Coronary artery (tissue), 2 donors: ENCODE results near the gene IGSF23.
"Not testable (repeated sequence)": the region's sequence is repeated elsewhere in the genome, so short reads cannot be mapped to it uniquely, and the experiment has no call there.

ENCODE experiments used
- DNase-seq: peaks from one replicate; pipeline ENCODE4 v3.0.0-alpha.2; 2017; ENCODE audit warnings: low spot score
- H3K27ac ChIP-seq, 2 donors: fragments of 200-600 bp; sonication (generic); one replicate each; pipeline ENCODE4 v1.5.1; 2016 to 2019
- H3K4me3 ChIP-seq: fragments of 200-600 bp; sonication (generic); 2 replicates; pipeline ENCODE4 v1.5.1; 2016; ENCODE audit warnings: mild to moderate bottlenecking, moderate library complexity
- TF ChIP-seq, protein P1 (sequence below): fragments of 200-600 bp; sonication (generic); IDR thresholded peaks from one replicate; pipeline ENCODE4 v1.5.1; 2019; ENCODE audit warnings: antibody characterized with exemption

Gene IGSF23

DNA sequence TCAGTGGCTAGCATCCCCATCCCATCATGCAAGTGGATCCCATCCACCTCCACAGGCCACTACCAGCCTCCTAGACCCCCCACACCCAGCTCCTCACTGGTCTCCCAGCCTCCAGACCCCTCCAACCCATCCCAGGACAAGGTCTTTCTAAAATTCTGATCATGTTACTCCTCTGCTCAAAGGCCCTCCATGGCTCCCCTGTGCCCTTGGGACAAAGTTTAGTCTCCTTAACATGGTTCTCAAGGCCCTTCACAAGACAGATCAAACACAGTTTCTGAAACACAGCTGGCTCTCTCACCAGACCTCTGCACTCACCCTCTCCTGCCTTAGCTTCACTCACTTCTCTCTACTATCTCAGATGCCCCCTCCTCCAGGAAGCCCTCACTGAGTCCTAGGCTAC, 67.2 kb downstream of the IGSF23 start:
- TF ChIP-seq, protein P1, sequence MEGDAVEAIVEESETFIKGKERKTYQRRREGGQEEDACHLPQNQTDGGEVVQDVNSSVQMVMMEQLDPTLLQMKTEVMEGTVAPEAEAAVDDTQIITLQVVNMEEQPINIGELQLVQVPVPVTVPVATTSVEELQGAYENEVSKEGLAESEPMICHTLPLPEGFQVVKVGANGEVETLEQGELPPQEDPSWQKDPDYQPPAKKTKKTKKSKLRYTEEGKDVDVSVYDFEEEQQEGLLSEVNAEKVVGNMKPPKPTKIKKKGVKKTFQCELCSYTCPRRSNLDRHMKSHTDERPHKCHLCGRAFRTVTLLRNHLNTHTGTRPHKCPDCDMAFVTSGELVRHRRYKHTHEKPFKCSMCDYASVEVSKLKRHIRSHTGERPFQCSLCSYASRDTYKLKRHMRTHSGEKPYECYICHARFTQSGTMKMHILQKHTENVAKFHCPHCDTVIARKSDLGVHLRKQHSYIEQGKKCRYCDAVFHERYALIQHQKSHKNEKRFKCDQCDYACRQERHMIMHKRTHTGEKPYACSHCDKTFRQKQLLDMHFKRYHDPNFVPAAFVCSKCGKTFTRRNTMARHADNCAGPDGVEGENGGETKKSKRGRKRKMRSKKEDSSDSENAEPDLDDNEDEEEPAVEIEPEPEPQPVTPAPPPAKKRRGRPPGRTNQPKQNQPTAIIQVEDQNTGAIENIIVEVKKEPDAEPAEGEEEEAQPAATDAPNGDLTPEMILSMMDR, result no peak
- DNase-seq, result no peak
- Histone ChIP-seq H3K27ac (no peak overlapping the region), H3K4me3 (no peak overlapping the region)

DNA sequence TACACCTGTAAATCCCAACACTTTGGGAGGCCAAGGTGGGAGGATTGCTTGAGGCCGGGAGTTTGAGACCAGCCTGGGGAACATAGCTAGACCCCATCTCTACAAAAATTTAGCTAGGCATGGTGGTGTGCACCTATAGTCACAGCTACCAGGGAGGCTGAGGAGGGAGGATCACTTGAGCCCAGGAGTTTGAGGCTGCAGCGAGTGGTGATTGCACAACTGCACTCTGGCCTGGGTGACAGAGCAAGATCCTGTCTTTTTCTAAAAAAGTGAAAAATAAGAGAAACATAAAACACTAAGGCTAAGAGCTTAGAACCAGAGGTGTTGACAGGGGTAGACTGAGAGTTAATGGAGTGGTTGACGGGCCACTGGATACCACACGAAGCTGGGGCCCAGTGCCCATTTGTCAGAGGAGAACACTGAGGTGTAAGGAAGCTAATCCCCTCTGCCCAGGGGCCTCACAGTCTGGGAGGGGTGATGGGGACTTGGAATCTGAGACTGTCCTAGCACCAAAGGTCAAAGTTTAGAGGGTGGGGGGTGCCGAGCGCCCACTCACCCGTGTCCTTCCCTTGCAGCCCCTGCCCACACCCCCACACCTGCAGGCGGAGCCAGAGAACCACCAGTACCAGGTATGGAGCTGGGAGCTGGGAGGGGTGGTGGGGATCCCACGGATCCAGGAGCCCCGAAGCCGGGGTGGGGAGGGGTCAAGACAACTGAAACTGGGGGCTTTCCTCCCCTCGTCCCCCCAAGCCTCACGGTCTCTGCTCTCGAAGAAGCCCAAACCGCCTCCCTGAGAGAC, 68.8 kb downstream of the IGSF23 start:
- Histone ChIP-seq H3K4me3 (no peak overlapping the region), H3K27ac (no peak overlapping the region)
- TF ChIP-seq, protein P1, result no peak
- DNase-seq, result no peak

DNA sequence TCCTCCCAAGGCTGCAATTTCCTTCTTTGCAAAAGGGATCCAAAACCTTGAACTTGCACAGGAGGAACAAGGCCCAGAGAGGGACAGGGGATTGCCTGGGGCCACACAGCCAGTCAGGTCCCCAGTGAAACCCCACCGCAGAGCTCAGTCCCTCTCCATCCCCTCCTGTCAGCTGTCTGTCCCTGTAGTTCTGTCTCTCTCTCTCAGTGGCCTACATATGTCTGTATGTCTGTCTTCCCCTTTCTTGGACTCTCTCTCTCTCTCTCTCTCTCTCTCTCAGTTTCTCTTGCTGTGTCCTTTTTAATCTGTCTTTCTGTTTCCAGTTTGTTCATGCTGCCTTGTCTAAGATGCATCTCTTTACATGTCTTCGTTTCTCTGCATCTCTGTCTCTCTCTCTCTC, 69.4 kb downstream of the IGSF23 start:
- no peak overlapping the region for H3K4me3 ChIP-seq
- no peak overlapping the region for H3K27ac ChIP-seq
- DNase-seq, result no peak
- TF ChIP-seq, protein P1, result no peak

DNA sequence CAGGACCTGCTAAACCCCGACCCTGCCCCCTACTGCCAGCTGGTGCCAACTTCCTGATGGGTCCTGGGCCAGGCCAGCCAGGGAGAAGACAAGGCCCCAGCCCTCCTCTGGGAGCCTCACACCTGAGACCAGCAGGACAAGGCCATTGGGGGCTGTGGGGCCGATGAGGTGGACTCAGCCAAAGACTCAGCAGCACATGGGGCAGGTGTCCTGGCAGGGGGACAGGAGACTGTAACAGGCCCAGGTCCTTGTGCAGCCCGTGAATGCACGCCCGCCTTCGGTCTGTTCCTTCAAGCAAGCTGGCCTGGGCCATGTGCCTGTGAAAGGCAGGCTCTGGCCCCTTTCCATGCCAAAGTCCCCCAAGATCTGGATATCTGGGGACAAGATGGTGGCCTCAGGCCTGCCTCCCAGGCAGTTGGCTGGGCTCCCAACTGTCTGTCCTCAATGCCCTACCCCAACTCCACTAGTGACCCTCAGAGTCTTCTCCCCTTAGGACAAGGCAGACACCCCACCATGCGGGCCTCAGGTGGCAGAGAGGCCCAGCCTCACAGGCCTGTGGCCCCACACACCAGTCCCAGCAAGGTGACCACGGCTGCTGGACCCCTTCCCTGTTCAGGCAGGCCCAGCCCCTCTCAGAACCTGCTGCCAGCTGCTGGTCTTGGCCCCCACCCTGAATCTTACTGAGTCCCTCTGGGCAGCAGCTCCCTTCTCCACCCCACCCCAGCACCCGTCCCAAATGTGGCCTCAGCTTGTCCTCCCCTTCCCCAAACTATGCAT, 70.3 kb downstream of the IGSF23 start:
- H3K27ac ChIP-seq, result no peak overlapping the region
- TF ChIP-seq, protein P1, result no peak

DNA sequence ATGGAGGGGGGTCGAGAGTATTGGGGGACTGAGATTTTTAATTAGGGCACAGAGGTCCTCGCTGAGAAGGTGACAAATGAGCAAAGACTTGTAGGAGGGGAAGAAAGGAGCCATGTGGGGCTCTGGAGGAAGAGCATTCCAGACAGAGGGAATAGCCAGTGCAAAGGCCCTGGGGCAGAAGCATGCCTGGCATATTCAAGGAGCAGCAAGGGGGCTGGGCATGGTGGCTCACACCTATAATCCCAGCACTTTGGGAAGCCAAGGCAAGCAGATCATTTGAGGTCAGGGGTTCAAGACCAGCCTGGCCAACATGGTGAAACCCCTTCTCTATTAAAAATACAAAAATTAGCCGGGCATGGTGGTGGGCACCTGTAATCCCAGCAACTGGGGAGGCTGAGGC, 71.0 kb downstream of the IGSF23 start:
- H3K27ac ChIP-seq, H3K4me3 ChIP-seq, DNase-seq: not testable (repeated sequence)

More for the DNA sequence above, 70.3 kb downstream of the IGSF23 start:
- DNase-seq, result no peak
- H3K4me3 ChIP-seq, result no peak overlapping the region

DNA sequence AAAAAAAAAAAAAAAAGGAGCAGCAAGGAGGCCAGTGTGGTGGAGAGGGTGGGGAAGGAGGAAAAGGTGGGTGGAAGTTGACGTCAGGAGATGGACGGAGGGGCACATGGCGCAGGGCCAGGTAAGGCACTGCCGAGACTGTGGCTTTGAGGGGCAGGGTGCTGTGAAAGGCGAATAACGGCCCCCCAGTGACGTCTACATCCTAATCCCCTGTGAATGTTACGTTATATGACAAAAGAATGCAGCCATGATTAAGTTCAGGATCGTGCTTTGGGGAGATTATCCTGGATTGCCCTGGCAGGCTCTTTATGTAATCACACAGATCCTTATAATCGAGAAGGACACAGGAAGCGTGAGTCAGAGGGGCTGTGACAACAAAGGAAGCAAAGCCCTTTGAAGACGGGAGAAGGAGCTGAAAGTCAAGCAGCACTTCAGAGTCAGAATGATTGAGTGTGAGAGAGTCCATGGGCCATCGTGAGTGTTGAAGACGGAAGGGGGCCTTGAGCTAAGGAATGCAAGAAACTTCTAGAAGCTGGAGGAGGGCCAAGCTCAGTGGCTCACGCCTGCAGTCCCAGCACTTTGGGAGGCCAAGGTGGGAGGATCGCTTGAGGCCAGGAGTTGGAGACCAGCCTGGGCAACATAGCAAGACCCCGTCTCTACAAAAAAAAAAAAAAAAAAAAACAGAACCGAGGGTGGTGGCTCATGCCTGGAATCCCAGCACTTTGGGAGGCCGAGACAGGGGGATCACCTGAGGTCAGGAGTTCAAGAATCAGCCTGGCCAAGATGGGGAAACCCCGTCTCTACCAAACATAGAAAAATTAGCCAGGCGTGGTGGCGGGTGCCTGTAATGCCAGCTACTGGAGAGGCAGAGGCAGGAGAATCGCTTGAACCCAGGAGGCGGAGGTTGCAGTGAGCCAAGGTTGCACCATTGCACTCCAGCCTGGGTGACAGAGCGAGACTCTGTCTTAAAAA, 71.8 kb downstream of the IGSF23 start:
- Histone ChIP-seq H3K27ac (peak overlapping the region in 1 of 2 donors; percentile 68), H3K4me3 (no peak overlapping the region)
- TF ChIP-seq, protein P1, result no peak
- no peak for DNase-seq

DNA sequence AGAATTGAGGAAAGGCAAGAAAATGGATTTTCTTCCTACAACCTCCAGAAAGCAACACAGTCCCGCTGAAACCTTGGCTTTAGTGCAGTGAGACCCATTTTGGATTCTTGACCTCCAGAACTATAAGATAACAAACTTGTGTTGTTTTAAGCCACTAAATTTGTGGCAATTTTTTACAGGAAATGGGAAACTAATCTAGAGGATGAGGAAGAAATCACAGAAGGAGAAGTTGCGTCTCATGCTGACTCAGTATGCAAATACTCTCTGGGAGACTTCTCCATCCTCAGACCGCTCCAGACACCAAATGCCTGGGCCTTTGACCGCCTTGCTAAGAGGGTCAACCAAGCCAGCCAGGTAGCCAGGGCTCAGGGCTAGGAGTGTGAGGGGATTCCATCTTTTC, 72.5 kb downstream of the IGSF23 start:
- Histone ChIP-seq H3K27ac (no peak overlapping the region), H3K4me3 (no peak overlapping the region)
- TF ChIP-seq, protein P1, result no peak
- no peak for DNase-seq
